ENCODE data around the gene CLEC20A. TPM values are rescaled to one million over a fixed set of nuclear protein-coding genes. Genes with fewer than 3 reads are reported as not detected.
A peak's percentile ranks its signal among the peaks of the same experiment; 100 is the strongest.

Gene CLEC20A
- total RNA-seq, 1 experiment from 2014 or later: not detected

- peak overlapping the region; percentile 99 for H3K27ac ChIP-seq (ENCODE audit: low read length)
- H3K4me1 ChIP-seq (ENCODE audit: insufficient read depth, low read length): peaks cover 61% of the 10 kb centered on the region
- TF ChIP-seq EZH2 (IDR thresholded peaks at IDR 0.05; ENCODE audit: low read length, unreplicated experiment) (no peak), CTCF (conservative IDR thresholded peaks at IDR 0.05; ENCODE audit: low read depth, low read length) (no peak), EZH2phosphoT487 (IDR thresholded peaks at IDR 0.05; ENCODE audit: borderline replicate concordance, low read length) (no peak)
- H3K4me2 ChIP-seq (ENCODE audit: low read length): peak overlapping the region; percentile 83
- H3K9me3 ChIP-seq (ENCODE audit: low read length): no peaks in the 10 kb centered on the region
- H3K36me3 ChIP-seq (ENCODE audit: low read depth, low read length): no peaks in the 10 kb centered on the region
- H4K20me1 ChIP-seq (ENCODE audit: low read length): no peaks in the 10 kb centered on the region
- CTCF ChIA-PET: no interaction called here
- H3K9ac ChIP-seq (ENCODE audit: low read length): peak overlapping the region; percentile 80
- peak overlapping the region; percentile 50 for H2AFZ ChIP-seq (ENCODE audit: low read length)
- intact Hi-C loops (cut with micrococcal nuclease): loop anchor here (10.0 kb wide), 1 partner anchor 356 kb away; no protein-coding TSS in a partner anchor
- H3K27me3 ChIP-seq (ENCODE audit: low read length): no peaks in the 10 kb centered on the region
- DNase-seq (peak; percentile 83), ATAC-seq (peak; percentile 13)
- POLR2A ChIA-PET (ENCODE audit: unreplicated experiment): interaction anchor here (0.6 kb wide), 1 partner anchor 227 kb away, joined by 3 read pairs; no protein-coding TSS in a partner anchor
- peak overlapping the region; percentile 55; the same call in 1 of the 2 replicates for H3K4me3 ChIP-seq (ENCODE audit: low read length)
- no TSS peak for BruUV-seq (replicated peaks)
- no peaks in the 10 kb centered on the region for H3K9me2 ChIP-seq (replicated peaks; ENCODE audit: low read length)
- H3K79me2 ChIP-seq (ENCODE audit: low read length): peaks cover 3% of the 10 kb centered on the region
- peaks cover 4% of the 10 kb centered on the region for H3F3A ChIP-seq (ENCODE audit: low read length, unreplicated experiment)
Measured at GRCh38 chr1:178538192-178538916, 41.6 kb upstream of the CLEC20A start.

- peak; percentile 63 for DNase-seq
- no peaks in the 10 kb centered on the region for H3K9me3 ChIP-seq (ENCODE audit: low read length)
- TF ChIP-seq EZH2phosphoT487 (IDR thresholded peaks at IDR 0.05; ENCODE audit: borderline replicate concordance, low read length) (no peak), EZH2 (IDR thresholded peaks at IDR 0.05; ENCODE audit: low read length, unreplicated experiment) (no peak), CTCF (conservative IDR thresholded peaks at IDR 0.05; ENCODE audit: low read depth, low read length) (no peak)
- H3F3A ChIP-seq (ENCODE audit: low read length, unreplicated experiment): peaks cover 4% of the 10 kb centered on the region
- no peaks in the 10 kb centered on the region for H3K79me2 ChIP-seq (ENCODE audit: low read length)
- intact Hi-C loops (cut with micrococcal nuclease): loop anchor here (10.0 kb wide), 1 partner anchor 357 kb away; no protein-coding TSS in a partner anchor
- no peaks in the 10 kb centered on the region for H3K27me3 ChIP-seq (ENCODE audit: low read length)
- 0 out of 2 replicates have a peak overlapping the region, but pooled peaks have one; percentile 20 for H2AFZ ChIP-seq (ENCODE audit: low read length)
- H3K27ac ChIP-seq (ENCODE audit: low read length): peak overlapping the region; percentile 99
- H3K9ac ChIP-seq (ENCODE audit: low read length): peak overlapping the region; percentile 80
- peak overlapping the region; percentile 83 for H3K4me2 ChIP-seq (ENCODE audit: low read length)
- ChIA-PET CTCF (no interaction called here), POLR2A (ENCODE audit: unreplicated experiment) (interaction anchor here (0.8 kb wide), 1 partner anchor 189 kb away, joined by 7 read pairs; no protein-coding TSS in a partner anchor)
- peaks cover 60% of the 10 kb centered on the region for H3K4me1 ChIP-seq (ENCODE audit: insufficient read depth, low read length)
- peak overlapping the region; percentile 46; the same call in 1 of the 2 replicates for H3K4me3 ChIP-seq (ENCODE audit: low read length)
- no peaks in the 10 kb centered on the region for H4K20me1 ChIP-seq (ENCODE audit: low read length)
- no peaks in the 10 kb centered on the region for H3K9me2 ChIP-seq (replicated peaks; ENCODE audit: low read length)
- H3K36me3 ChIP-seq (ENCODE audit: low read depth, low read length): no peaks in the 10 kb centered on the region
- TSS peak; percentile 92 for BruUV-seq (replicated peaks)
- peak; percentile 4; the same call in 1 of the 2 replicates for ATAC-seq
Measured at GRCh38 chr1:178537382-178538090, 40.8 kb upstream of the CLEC20A start.

Measured in PC-3 (cell line).